OCI-M1 (cell line): ENCODE results near the gene TESK1.
"Not testable (repeated sequence)": the region's sequence is repeated elsewhere in the genome, so short reads cannot be mapped to it uniquely, and the experiment has no call there.

ENCODE experiments used
- DNase-seq: peaks from one replicate; lab custom pipeline; 2025; lab: John Stamatoyannopoulos, UW

The TESK1 gene

GRCh38 chr9:35579659-35580227 lies 25.3 kb upstream of the TESK1 start:
- not testable (repeated sequence) for DNase-seq

- DNase-seq: not testable (repeated sequence)
Observed at GRCh38 chr9:35583521-35583920, 21.5 kb upstream of the TESK1 start.

GRCh38 chr9:35584681-35585080 lies 20.4 kb upstream of the TESK1 start:
- DNase-seq: not testable (repeated sequence)

DNA sequence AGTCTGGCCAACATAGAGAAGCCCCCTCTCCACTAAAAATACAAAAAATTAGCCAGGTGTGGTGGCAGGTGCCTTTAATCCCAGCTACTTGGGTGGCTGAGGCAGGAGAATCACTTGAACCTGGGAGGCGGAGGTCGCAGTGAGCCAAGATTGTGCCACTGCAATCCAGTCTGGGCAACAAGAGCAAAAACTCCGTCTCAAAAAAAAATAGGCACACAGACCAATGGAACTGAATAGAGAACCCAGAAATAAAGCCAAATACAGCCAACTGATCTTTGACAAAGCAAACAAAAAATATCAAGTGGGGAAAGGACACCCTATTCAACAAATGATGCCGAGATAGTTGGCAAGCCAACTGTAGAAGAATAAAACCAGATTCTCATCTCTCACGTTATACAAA lies 16.6 kb upstream of the TESK1 start:
- DNase-seq: not testable (repeated sequence)

DNA sequence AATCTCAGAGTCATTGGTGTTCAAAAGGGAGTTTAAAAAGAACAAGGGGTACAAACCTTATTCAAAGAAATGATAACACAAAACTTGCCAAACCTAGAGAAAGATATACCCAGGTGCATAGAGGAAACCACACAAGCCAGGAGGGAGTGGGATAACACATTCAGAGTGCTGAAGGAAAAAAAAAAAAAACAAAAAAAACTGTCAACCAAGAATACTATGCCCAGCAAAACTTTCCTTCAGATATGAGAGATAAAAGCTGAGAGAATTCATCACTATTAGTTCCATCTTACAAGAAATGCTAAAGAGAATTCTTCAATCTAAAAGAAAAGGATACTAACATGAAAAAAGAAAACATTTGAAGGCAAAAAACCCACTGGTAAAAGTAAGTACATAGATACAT lies 11.5 kb upstream of the TESK1 start:
- no peak for DNase-seq

- DNase-seq: no peak
Observed at GRCh38 chr9:35594471-35594870, 10.6 kb upstream of the TESK1 start.

- DNase-seq: not testable (repeated sequence)
Observed at GRCh38 chr9:35596907-35597306, 8.2 kb upstream of the TESK1 start.

- no peak for DNase-seq
Observed at GRCh38 chr9:35598866-35599590, 6.0 kb upstream of the TESK1 start.

- DNase-seq: no peak
Observed at GRCh38 chr9:35599763-35600604, 5.1 kb upstream of the TESK1 start.

DNA sequence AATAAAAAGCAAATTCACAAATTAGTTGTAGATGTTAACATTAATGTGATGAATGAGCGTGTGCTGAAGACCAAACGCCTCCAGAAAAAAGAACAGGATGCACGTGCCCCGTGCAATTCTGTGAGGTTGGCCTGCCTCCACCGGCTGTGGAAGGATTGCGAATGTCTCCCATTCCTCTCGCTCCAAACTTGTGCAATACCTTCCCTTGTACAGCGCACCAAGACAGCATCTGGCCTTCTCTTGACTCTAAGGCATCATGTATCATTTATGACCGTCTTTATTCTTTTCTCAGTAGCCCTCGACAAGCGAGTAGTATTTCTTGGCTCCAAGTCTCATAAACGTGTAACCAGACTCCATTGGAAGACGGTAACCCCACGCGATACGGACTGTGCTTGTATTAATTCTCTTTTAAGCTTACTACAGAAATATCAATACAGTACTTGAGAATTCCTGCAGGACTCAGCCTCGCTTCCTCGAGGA lies 1.5 kb upstream of the TESK1 start:
- no peak for DNase-seq

GRCh38 chr9:35603986-35604577 lies 980 bp upstream of the TESK1 start:
- DNase-seq: peak; percentile 99

- DNase-seq: peak; percentile 54
Observed at GRCh38 chr9:35605351-35606137, 482 bp downstream of the TESK1 start.

- peak; percentile 24 for DNase-seq
Observed at GRCh38 chr9:35606138-35606504, 1.1 kb downstream of the TESK1 start.

DNA sequence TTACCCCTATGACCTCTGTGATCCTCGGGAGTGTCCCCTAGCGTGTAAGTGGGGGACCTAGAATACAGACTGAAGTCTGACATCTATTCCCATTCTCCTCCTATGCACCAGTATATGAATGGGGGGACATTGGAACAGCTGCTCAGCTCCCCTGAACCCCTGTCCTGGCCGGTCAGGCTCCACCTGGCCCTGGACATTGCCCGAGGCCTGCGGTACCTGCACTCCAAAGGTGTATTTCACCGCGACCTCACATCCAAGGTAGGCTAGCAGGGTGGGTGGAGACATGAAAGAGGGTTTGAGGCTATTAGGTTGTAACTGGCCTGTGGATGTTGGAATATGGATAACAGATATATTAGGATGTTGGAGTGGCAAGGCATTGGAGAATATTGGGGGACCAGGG lies 1.7 kb downstream of the TESK1 start:
- DNase-seq: no peak

- DNase-seq: no peak
Observed at GRCh38 chr9:35608221-35608620, 3.2 kb downstream of the TESK1 start.

- DNase-seq: no peak
Observed at GRCh38 chr9:35609001-35609819, 4.1 kb downstream of the TESK1 start.

DNA sequence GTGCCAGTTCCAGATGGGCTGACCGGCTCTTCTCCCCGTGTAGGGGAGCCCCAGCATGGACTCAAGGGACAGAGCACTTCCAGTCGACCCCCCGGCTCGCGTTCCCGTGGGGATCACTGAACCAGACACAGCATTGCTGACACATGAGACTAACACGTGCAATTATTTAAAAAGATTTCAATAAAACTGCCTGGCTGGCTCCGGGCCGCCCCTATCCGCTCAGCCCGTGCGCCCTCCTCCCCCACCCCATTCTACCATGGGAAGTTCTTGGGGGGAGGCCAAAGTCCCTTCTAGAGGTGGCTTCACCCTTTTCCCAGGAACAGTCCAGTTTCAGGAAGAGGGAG lies 4.7 kb downstream of the TESK1 start:
- no peak for DNase-seq

- DNase-seq: peak; percentile 41
Observed at GRCh38 chr9:35611230-35611797, 6.3 kb downstream of the TESK1 start.

DNA sequence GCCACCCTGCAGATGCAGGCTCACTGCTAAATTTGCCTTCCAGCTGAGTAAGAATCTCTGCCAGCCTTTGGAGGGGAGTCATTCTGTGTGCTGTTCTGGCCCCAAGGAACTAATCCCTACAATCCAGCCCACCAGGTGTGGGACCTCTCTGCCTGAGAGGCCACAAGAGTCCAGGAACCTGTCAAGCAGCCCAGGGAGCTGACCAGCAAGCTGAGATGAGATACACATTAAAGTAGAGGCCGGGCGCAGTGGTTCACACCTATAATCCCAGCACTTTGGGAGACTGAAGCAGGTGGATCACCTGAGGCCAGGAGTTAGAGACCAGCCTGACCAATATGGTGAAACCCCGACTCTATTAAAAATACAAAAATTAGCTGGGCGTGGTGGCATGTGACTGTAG lies 7.0 kb downstream of the TESK1 start:
- DNase-seq: not testable (repeated sequence)

DNA sequence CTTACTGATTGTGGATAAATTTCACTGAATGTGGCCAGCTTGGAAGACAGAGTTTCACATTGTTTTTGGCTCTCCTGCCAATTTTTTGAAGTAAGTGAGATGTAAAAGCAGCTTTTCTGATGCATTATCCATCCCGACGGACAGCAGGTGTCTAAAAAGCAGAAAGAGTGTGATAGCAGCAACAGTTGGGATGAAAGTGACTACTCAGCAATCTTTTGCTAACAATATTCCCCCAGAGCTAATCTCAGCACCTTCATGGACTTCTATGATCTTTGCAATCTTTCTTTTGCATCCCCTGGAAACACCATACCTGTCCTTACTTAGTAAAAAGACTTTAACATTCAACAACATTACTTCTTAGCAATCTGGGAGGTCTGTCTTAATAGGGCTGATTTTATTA lies 7.8 kb downstream of the TESK1 start:
- DNase-seq: no peak
